SK-N-SH treated with all-trans-retinoic acid at 6 μM for 48 hours (cell line): ENCODE data around the gene CAST.
A peak's percentile ranks its signal among the peaks of the same experiment; 100 is the strongest.

Source experiments
- ATAC-seq: fragments of 200-7000 bp; cut with Tn5 transposase; 3 replicates; pipeline ENCODE4 v1.9.1; 2020; ENCODE audit warnings: mild to moderate bottlenecking, moderate library complexity
- ARNTL ChIP-seq: fragments of 450-650 bp; formaldehyde crosslinking; IDR thresholded peaks from 2 replicates; pipeline ENCODE4 v1.5.0; 2020; ENCODE audit warnings: low read depth, mild to moderate bottlenecking, moderate library complexity, borderline replicate concordance
- BACH2 ChIP-seq: fragments of 250-450 bp; sonication (Bioruptor Pico); IDR thresholded peaks from 2 replicates; pipeline ENCODE4 v1.9.0; 2021; ENCODE audit warnings: mild to moderate bottlenecking, borderline replicate concordance
- CREB5 ChIP-seq: fragments of 250-450 bp; sonication (Bioruptor Pico); IDR thresholded peaks from 2 replicates; pipeline ENCODE4 v1.5.1; 2020; ENCODE audit warnings: low read depth, mild to moderate bottlenecking, moderate library complexity
- CSDC2 ChIP-seq: fragments of 250-450 bp; sonication (Bioruptor Pico); IDR thresholded peaks from 2 replicates; pipeline ENCODE4 v1.5.0; 2020; ENCODE audit warnings: mild to moderate bottlenecking, moderate library complexity
- ESRRG ChIP-seq: fragments of 250-450 bp; sonication (Bioruptor Pico); IDR thresholded peaks from 2 replicates; pipeline ENCODE4 v1.6.1; 2021; ENCODE audit warnings: mild to moderate bottlenecking
- GLIS3 ChIP-seq: fragments of 250-450 bp; sonication (Bioruptor Pico); IDR thresholded peaks from 2 replicates; pipeline ENCODE4 v1.5.0; 2020; ENCODE audit warnings: mild to moderate bottlenecking, moderate library complexity
- PATZ1 ChIP-seq: fragments of 250-450 bp; sonication (Bioruptor Pico); IDR thresholded peaks from 2 replicates; pipeline ENCODE4 v1.8.0; 2020; ENCODE audit warnings: mild to moderate bottlenecking, moderate library complexity, borderline replicate concordance
- PPARA ChIP-seq: fragments of 250-450 bp; sonication (Bioruptor Pico); IDR thresholded peaks from 2 replicates; pipeline ENCODE4 v1.5.0; 2020; ENCODE audit warnings: mild to moderate bottlenecking, borderline replicate concordance
- RARB ChIP-seq: fragments of 250-450 bp; sonication (Bioruptor Pico); IDR thresholded peaks from 2 replicates; pipeline ENCODE4 v1.8.0; 2021; ENCODE audit warnings: mild to moderate bottlenecking, moderate library complexity
- SNAI2 ChIP-seq: fragments of 250-450 bp; sonication (Bioruptor Pico); IDR thresholded peaks from 2 replicates; pipeline ENCODE4 v1.5.0; 2020; ENCODE audit warnings: mild to moderate bottlenecking, moderate library complexity
- TCF4 ChIP-seq: fragments of 250-450 bp; sonication (Bioruptor Pico); IDR thresholded peaks from 2 replicates; pipeline ENCODE4 v1.8.0; 2021; ENCODE audit warnings: mild to moderate bottlenecking, moderate library complexity, borderline replicate concordance
- TOX ChIP-seq: fragments of 250-450 bp; sonication (Bioruptor Pico); IDR thresholded peaks from 2 replicates; pipeline ENCODE4 v1.8.0; 2021; ENCODE audit warnings: mild to moderate bottlenecking, moderate library complexity, borderline replicate concordance
- TSHZ2 ChIP-seq: fragments of 250-450 bp; sonication (Bioruptor Pico); IDR thresholded peaks from 2 replicates; pipeline ENCODE4 v1.5.0; 2020; ENCODE audit warnings: mild to moderate bottlenecking, moderate library complexity
- ZC3H10 ChIP-seq: fragments of 250-450 bp; sonication (Bioruptor Pico); IDR thresholded peaks from 2 replicates; pipeline ENCODE4 v1.5.1; 2021; ENCODE audit warnings: mild to moderate bottlenecking, moderate library complexity
- ZFP3 ChIP-seq: fragments of 250-450 bp; sonication (Bioruptor Pico); IDR thresholded peaks from 2 replicates; pipeline ENCODE4 v1.5.0; 2020; ENCODE audit warnings: mild to moderate bottlenecking, moderate library complexity
- ZFP30 ChIP-seq: fragments of 450-650 bp; formaldehyde crosslinking; IDR thresholded peaks from 2 replicates; pipeline ENCODE4 v1.5.0; 2022; ENCODE audit warnings: mild to moderate bottlenecking, moderate library complexity
- ZNF565 ChIP-seq: fragments of 450-650 bp; formaldehyde crosslinking; conservative IDR thresholded peaks from 2 replicates; pipeline ENCODE4 v1.5.0; 2020; ENCODE audit warnings: low read depth, mild to moderate bottlenecking, moderate library complexity
- ZNF70 ChIP-seq: fragments of 450-650 bp; formaldehyde crosslinking; IDR thresholded peaks from 2 replicates; pipeline ENCODE4 v1.5.0; 2020; ENCODE audit warnings: mild to moderate bottlenecking, moderate library complexity
- ZNF8 ChIP-seq: fragments of 450-650 bp; formaldehyde crosslinking; IDR thresholded peaks from 2 replicates; pipeline ENCODE4 v1.5.0; 2020; ENCODE audit warnings: mild to moderate bottlenecking, moderate library complexity
- TF ChIP-seq, protein P1 (sequence below): fragments of 250-450 bp; sonication (Bioruptor Pico); IDR thresholded peaks from 2 replicates; pipeline ENCODE4 v1.8.0; 2021; ENCODE audit warnings: low read depth, mild to moderate bottlenecking, moderate library complexity, borderline replicate concordance
- TF ChIP-seq, protein P2 (sequence below): fragments of 250-450 bp; sonication (Bioruptor Pico); IDR thresholded peaks from 2 replicates; pipeline ENCODE4 v1.5.1; 2021; ENCODE audit warnings: mild to moderate bottlenecking, moderate library complexity

The CAST gene

DNA sequence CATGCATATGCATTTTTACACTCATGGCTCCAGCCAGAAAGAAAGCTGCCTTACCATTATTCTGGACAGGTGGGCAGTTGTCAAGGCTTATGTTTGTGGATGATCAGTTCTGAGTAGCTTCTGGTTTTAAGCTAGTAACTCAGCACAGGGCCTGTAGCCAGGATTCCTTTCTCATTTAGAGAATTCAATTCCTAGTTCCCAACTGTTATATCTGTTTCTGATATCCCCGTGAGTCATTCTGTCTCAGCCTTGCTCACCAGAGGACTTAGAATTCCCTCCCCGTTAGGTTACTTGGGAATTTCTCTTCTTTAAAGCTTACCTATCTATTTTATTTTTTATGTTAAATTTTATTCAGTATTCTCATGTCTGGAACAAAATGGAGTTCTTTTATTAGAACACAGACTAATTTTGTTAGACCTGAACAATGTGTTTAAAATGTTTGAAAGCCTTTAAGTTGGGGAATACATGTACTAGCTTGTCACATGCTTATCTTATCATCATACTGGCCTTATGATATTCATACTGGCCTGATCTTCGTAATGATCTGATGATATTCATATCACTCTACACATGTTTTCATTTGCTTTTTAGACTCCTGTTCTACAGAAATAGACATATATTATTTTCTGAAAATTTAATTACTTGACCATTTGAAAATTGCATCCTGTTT lies 47.1 kb downstream of the CAST start:
- TF ChIP-seq ZC3H10 = no peak
- TF ChIP-seq ZFP3 (CRISPR knock-in tag) = no peak
- TF ChIP-seq ZNF8 (CRISPR knock-in tag) = no peak
- no peak for TF ChIP-seq ZNF565 (CRISPR knock-in tag)
- no peak for TF ChIP-seq CSDC2 (CRISPR knock-in tag)
- peak; percentile 97 for ATAC-seq

- TF ChIP-seq SNAI2 (no peak), TSHZ2 (CRISPR knock-in tag) (no peak), ZNF8 (CRISPR knock-in tag) (no peak), BACH2 (CRISPR knock-in tag) (no peak), CREB5 (no peak), ESRRG (CRISPR knock-in tag) (no peak), CSDC2 (CRISPR knock-in tag) (no peak), TOX (CRISPR knock-in tag) (no peak), ARNTL (CRISPR knock-in tag) (no peak), ZNF565 (CRISPR knock-in tag) (no peak)
- ATAC-seq = peak; percentile 11; the same call in 1 of the 3 replicates
These were observed 50.0 kb downstream of the CAST start for GRCh38 chr5:96712100-96712746.

- ATAC-seq = no peak
- TF ChIP-seq TCF4 (CRISPR knock-in tag) (no peak), ZC3H10 (no peak), ESRRG (CRISPR knock-in tag) (no peak), ZNF565 (CRISPR knock-in tag) (no peak), CREB5 (no peak), TOX (CRISPR knock-in tag) (no peak), TSHZ2 (CRISPR knock-in tag) (no peak), PATZ1 (CRISPR knock-in tag) (no peak), ZNF8 (CRISPR knock-in tag) (no peak), RARB (CRISPR knock-in tag) (no peak), ZFP30 (CRISPR knock-in tag) (no peak), PPARA (CRISPR knock-in tag) (no peak), BACH2 (CRISPR knock-in tag) (no peak), SNAI2 (no peak), ZNF70 (CRISPR knock-in tag) (no peak), GLIS3 (CRISPR knock-in tag) (no peak)
- TF ChIP-seq, protein P1, sequence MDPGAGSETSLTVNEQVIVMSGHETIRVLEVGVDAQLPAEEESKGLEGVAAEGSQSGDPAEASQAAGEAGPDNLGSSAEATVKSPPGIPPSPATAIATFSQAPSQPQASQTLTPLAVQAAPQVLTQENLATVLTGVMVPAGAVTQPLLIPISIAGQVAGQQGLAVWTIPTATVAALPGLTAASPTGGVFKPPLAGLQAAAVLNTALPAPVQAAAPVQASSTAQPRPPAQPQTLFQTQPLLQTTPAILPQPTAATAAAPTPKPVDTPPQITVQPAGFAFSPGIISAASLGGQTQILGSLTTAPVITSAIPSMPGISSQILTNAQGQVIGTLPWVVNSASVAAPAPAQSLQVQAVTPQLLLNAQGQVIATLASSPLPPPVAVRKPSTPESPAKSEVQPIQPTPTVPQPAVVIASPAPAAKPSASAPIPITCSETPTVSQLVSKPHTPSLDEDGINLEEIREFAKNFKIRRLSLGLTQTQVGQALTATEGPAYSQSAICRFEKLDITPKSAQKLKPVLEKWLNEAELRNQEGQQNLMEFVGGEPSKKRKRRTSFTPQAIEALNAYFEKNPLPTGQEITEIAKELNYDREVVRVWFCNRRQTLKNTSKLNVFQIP (CRISPR knock-in tag) = no peak
- TF ChIP-seq, protein P2, sequence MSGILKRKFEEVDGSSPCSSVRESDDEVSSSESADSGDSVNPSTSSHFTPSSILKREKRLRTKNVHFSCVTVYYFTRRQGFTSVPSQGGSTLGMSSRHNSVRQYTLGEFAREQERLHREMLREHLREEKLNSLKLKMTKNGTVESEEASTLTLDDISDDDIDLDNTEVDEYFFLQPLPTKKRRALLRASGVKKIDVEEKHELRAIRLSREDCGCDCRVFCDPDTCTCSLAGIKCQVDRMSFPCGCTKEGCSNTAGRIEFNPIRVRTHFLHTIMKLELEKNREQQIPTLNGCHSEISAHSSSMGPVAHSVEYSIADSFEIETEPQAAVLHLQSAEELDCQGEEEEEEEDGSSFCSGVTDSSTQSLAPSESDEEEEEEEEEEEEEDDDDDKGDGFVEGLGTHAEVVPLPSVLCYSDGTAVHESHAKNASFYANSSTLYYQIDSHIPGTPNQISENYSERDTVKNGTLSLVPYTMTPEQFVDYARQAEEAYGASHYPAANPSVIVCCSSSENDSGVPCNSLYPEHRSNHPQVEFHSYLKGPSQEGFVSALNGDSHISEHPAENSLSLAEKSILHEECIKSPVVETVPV (CRISPR knock-in tag) = no peak
These were observed 52.3 kb downstream of the CAST start for GRCh38 chr5:96714450-96714849.
